T-helper 2 cell (primary cell): ENCODE measurements around the gene SLC7A7.
"Not testable (repeated sequence)": the region's sequence is repeated elsewhere in the genome, so short reads cannot be mapped to it uniquely, and the experiment has no call there.

Source experiments
- DNase-seq, 5 experiments: peaks; one replicate each; pipeline versions ENCODE4 v3.0.0 to v3.0.0-alpha.2; 2012 to 2022

SLC7A7 gene

GRCh38 chr14:22843123-22843925 is 28.1 kb upstream of the SLC7A7 start:
- DNase-seq = no peak

- DNase-seq = no peak
Measured at GRCh38 chr14:22842211-22843122, 27.2 kb upstream of the SLC7A7 start.

- no peak for DNase-seq
Measured at GRCh38 chr14:22841769-22842168, 26.5 kb upstream of the SLC7A7 start.

- no peak for DNase-seq
Measured at GRCh38 chr14:22841311-22841710, 26.1 kb upstream of the SLC7A7 start.

- DNase-seq = no peak
Measured at GRCh38 chr14:22839159-22839779, 24.0 kb upstream of the SLC7A7 start.

GRCh38 chr14:22838631-22839041 is 23.4 kb upstream of the SLC7A7 start:
- DNase-seq = no peak

- no peak for DNase-seq
Measured at GRCh38 chr14:22837750-22838538, 22.7 kb upstream of the SLC7A7 start.

GRCh38 chr14:22837114-22837749 is 22.0 kb upstream of the SLC7A7 start:
- DNase-seq = no peak

- no peak for DNase-seq
Measured at GRCh38 chr14:22836301-22837113, 21.3 kb upstream of the SLC7A7 start, which contains the start of gene MMP14. Gene MMP14 (plus strand): TSS chr14:22836585. CDS start chr14:22836818, 233 bp downstream.

- no peak for DNase-seq
Measured at GRCh38 chr14:22835505-22835904, 20.3 kb upstream of the SLC7A7 start.

- peak in 1 of 5 experiments; percentile 38 for DNase-seq
Measured at GRCh38 chr14:22830443-22831010, 15.3 kb upstream of the SLC7A7 start.

GRCh38 chr14:22829661-22830442 is 14.6 kb upstream of the SLC7A7 start, which contains the start of gene MRPL52:
Gene MRPL52 (plus strand): TSS chr14:22829887. CDS start chr14:22829913, 26 bp downstream.
- peak; percentile 70 to 96 (median 85) for DNase-seq

- DNase-seq = not testable (repeated sequence)
Measured at GRCh38 chr14:22829076-22829660, 13.9 kb upstream of the SLC7A7 start.

GRCh38 chr14:22824711-22825359 is 9.6 kb upstream of the SLC7A7 start:
- peak in 1 of 5 experiments; percentile 15 for DNase-seq

GRCh38 chr14:22822571-22823098 is 7.4 kb upstream of the SLC7A7 start:
- DNase-seq = peak; percentile 34 to 62 (median 54)

GRCh38 chr14:22822016-22822570 is 6.9 kb upstream of the SLC7A7 start:
- DNase-seq = no peak

GRCh38 chr14:22821193-22822015 is 6.2 kb upstream of the SLC7A7 start:
- no peak for DNase-seq
